ENCODE results near the gene POLE.

GRCh38 chr12:132651444-132652100, 35.6 kb downstream of the POLE start:
- TF ChIP-seq, protein P1, sequence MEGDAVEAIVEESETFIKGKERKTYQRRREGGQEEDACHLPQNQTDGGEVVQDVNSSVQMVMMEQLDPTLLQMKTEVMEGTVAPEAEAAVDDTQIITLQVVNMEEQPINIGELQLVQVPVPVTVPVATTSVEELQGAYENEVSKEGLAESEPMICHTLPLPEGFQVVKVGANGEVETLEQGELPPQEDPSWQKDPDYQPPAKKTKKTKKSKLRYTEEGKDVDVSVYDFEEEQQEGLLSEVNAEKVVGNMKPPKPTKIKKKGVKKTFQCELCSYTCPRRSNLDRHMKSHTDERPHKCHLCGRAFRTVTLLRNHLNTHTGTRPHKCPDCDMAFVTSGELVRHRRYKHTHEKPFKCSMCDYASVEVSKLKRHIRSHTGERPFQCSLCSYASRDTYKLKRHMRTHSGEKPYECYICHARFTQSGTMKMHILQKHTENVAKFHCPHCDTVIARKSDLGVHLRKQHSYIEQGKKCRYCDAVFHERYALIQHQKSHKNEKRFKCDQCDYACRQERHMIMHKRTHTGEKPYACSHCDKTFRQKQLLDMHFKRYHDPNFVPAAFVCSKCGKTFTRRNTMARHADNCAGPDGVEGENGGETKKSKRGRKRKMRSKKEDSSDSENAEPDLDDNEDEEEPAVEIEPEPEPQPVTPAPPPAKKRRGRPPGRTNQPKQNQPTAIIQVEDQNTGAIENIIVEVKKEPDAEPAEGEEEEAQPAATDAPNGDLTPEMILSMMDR (IDR thresholded peaks at IDR 0.05; ENCODE audit: low read depth, low read length, poor library complexity, severe bottlenecking): no peak
- TF ChIP-seq EZH2phosphoT487 (IDR thresholded peaks at IDR 0.05; ENCODE audit: borderline replicate concordance, low read length): no peak

Data from DOHH2 (cell line).